Fibroblast of lung (primary cell): ENCODE data around the gene COLQ.

Experiments used
- CTCF ChIP-seq, 2 donors: IDR thresholded peaks in 1 of 2; conservative IDR thresholded peaks in 1 of 2; 1 replicate in 1 of 2; 2 replicates in 1 of 2; pipeline ENCODE4 v1.5.1; 2011 to 2012; ENCODE audit warnings: low read length in 2 of 2, control low read depth in 1 of 2, inconsistent platforms in 1 of 2, low read depth in 1 of 2, mild to moderate bottlenecking in 1 of 2
- EZH2 ChIP-seq: IDR thresholded peaks from 2 replicates; pipeline ENCODE4 v1.5.1; 2012; ENCODE audit warnings: low read length, control low read depth, mild to moderate bottlenecking; ENCODE audit errors: missing control alignments

- TF ChIP-seq CTCF (conservative IDR thresholded peaks at IDR 0.05 in 1 of 2, IDR thresholded peaks at IDR 0.05 in 1 of 2; ENCODE audit: low read depth in 1 of 2, low read length in 2 of 2) (no peak), EZH2 (no peak)
These were observed 51.2 kb downstream of the COLQ start for GRCh38 chr3:15470261-15470660.
